OCI-M1 (cell line): ENCODE data around the gene ARHGAP24.
"Not testable (repeated sequence)": the region's sequence is repeated elsewhere in the genome, so short reads cannot be mapped to it uniquely, and the experiment has no call there.

Experiments used
- DNase-seq: peaks from one replicate; lab custom pipeline; 2025; lab: John Stamatoyannopoulos, UW

ARHGAP24 gene

GRCh38 chr4:86019906-86020305, 545.0 kb downstream of the ARHGAP24 start:
- peak; percentile 10 for DNase-seq

GRCh38 chr4:86021671-86022070, 546.7 kb downstream of the ARHGAP24 start:
- not testable (repeated sequence) for DNase-seq

- DNase-seq: no peak
These were observed 551.8 kb downstream of the ARHGAP24 start for GRCh38 chr4:86026720-86027119.

GRCh38 chr4:86031927-86032326, 557.0 kb downstream of the ARHGAP24 start:
- no peak for DNase-seq

GRCh38 chr4:86032476-86033022, 557.6 kb downstream of the ARHGAP24 start:
- no peak for DNase-seq

GRCh38 chr4:86033171-86033570, 558.2 kb downstream of the ARHGAP24 start:
- no peak for DNase-seq

- no peak for DNase-seq
These were observed 559.7 kb downstream of the ARHGAP24 start for GRCh38 chr4:86034616-86035015.

GRCh38 chr4:86035688-86036087, 560.7 kb downstream of the ARHGAP24 start:
- no peak for DNase-seq

GRCh38 chr4:86036736-86037135, 561.8 kb downstream of the ARHGAP24 start:
- DNase-seq: no peak

GRCh38 chr4:86038037-86038436, 563.1 kb downstream of the ARHGAP24 start:
- no peak for DNase-seq

- DNase-seq: peak; percentile 86
These were observed 569.0 kb downstream of the ARHGAP24 start for GRCh38 chr4:86043755-86044592.

GRCh38 chr4:86044593-86044985, 569.6 kb downstream of the ARHGAP24 start:
- DNase-seq: no peak

- DNase-seq: peak; percentile 47
These were observed 573.5 kb downstream of the ARHGAP24 start for GRCh38 chr4:86048426-86048825.

GRCh38 chr4:86050496-86050895, 575.5 kb downstream of the ARHGAP24 start:
- DNase-seq: no peak
